Measurements from ENCODE around the gene FCER1G.
"Not testable (repeated sequence)": the region's sequence is repeated elsewhere in the genome, so short reads cannot be mapped to it uniquely, and the experiment has no call there.

The FCER1G gene

GRCh38 chr1:161207173-161207572 lies 7.9 kb upstream of the FCER1G start:
- no peak for DNase-seq (ENCODE audit: low read depth)

GRCh38 chr1:161209790-161210409 lies 5.2 kb upstream of the FCER1G start:
- peak; percentile 59 for DNase-seq (ENCODE audit: low read depth)

- no peak for DNase-seq (ENCODE audit: low read depth)
These were observed 726 bp upstream of the FCER1G start for GRCh38 chr1:161214369-161214768.

- no peak for DNase-seq (ENCODE audit: low read depth)
These were observed 2.0 kb downstream of the FCER1G start for GRCh38 chr1:161216945-161217712.

- DNase-seq (ENCODE audit: low read depth) = no peak
These were observed 2.7 kb downstream of the FCER1G start for GRCh38 chr1:161217831-161218230.

GRCh38 chr1:161218301-161219077 lies 3.4 kb downstream of the FCER1G start:
- DNase-seq (ENCODE audit: low read depth) = no peak

GRCh38 chr1:161219078-161219892 lies 4.2 kb downstream of the FCER1G start:
- no peak for DNase-seq (ENCODE audit: low read depth)

- no peak for DNase-seq (ENCODE audit: low read depth)
These were observed 4.9 kb downstream of the FCER1G start for GRCh38 chr1:161220002-161220401.

- no peak for DNase-seq (ENCODE audit: low read depth)
These were observed 7.3 kb downstream of the FCER1G start for GRCh38 chr1:161222175-161223019.

GRCh38 chr1:161223805-161224694 lies 9.0 kb downstream of the FCER1G start:
- DNase-seq (ENCODE audit: low read depth) = no peak

- not testable (repeated sequence) for DNase-seq (ENCODE audit: low read depth)
These were observed 9.6 kb downstream of the FCER1G start for GRCh38 chr1:161224695-161225087.

- no peak for DNase-seq (ENCODE audit: low read depth)
These were observed 10.1 kb downstream of the FCER1G start for GRCh38 chr1:161225178-161225533.

GRCh38 chr1:161225534-161226319 lies 10.6 kb downstream of the FCER1G start, which contains the start of gene TOMM40L:
Gene TOMM40L, plus strand, starts transcription at chr1:161226060. Its CDS starts 430 bp downstream, at chr1:161226490.
- peak; percentile 85 for DNase-seq (ENCODE audit: low read depth)

- no peak for DNase-seq (ENCODE audit: low read depth)
These were observed 11.2 kb downstream of the FCER1G start for GRCh38 chr1:161226320-161226711.

- DNase-seq (ENCODE audit: low read depth) = no peak
These were observed 11.7 kb downstream of the FCER1G start for GRCh38 chr1:161226759-161227158.

- peak; percentile 80 for DNase-seq (ENCODE audit: low read depth)
These were observed 12.2 kb downstream of the FCER1G start for GRCh38 chr1:161227196-161227871.

- DNase-seq (ENCODE audit: low read depth) = no peak
These were observed 12.9 kb downstream of the FCER1G start for GRCh38 chr1:161228032-161228431.

GRCh38 chr1:161229896-161230295 lies 14.8 kb downstream of the FCER1G start:
- no peak for DNase-seq (ENCODE audit: low read depth)

- no peak for DNase-seq (ENCODE audit: low read depth)
These were observed 15.7 kb downstream of the FCER1G start for GRCh38 chr1:161230762-161231161.

Measured in activated T-cell treated with anti-CD3 and anti-CD28 coated beads for 24 hours (primary cell).